ENCODE measurements around the gene PPTC7.

DNA sequence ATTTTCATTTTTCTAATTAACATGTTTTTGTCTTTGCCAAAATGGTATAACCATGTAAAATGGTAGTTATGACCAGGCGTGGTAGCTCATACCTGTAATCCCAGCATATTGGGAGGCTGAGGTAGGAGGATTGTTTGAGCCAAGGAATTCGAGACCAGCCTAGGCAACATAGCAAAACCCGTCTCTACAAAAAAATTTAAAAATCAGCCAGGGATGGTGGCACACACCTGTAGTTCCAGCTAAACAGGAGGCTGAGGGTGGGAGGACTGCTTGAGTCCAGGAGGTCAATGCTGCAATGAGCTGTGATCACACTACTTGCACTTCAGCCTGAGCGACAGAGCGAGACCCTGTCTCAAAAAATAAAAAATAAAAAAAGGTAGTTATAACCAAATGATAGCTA is 23.1 kb downstream of the PPTC7 start:
- TF ChIP-seq, protein P1, sequence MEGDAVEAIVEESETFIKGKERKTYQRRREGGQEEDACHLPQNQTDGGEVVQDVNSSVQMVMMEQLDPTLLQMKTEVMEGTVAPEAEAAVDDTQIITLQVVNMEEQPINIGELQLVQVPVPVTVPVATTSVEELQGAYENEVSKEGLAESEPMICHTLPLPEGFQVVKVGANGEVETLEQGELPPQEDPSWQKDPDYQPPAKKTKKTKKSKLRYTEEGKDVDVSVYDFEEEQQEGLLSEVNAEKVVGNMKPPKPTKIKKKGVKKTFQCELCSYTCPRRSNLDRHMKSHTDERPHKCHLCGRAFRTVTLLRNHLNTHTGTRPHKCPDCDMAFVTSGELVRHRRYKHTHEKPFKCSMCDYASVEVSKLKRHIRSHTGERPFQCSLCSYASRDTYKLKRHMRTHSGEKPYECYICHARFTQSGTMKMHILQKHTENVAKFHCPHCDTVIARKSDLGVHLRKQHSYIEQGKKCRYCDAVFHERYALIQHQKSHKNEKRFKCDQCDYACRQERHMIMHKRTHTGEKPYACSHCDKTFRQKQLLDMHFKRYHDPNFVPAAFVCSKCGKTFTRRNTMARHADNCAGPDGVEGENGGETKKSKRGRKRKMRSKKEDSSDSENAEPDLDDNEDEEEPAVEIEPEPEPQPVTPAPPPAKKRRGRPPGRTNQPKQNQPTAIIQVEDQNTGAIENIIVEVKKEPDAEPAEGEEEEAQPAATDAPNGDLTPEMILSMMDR (IDR thresholded peaks at IDR 0.05) = no peak
- no peak for TF ChIP-seq POLR2A (IDR thresholded peaks at IDR 0.05)
